ENCODE data around the gene CERS6.
"Not testable (repeated sequence)": the region's sequence is repeated elsewhere in the genome, so short reads cannot be mapped to it uniquely, and the experiment has no call there.

The CERS6 gene

GRCh38 chr2:168649105-168649504 is 193.0 kb downstream of the CERS6 start:
- DNase-seq: no peak

DNA sequence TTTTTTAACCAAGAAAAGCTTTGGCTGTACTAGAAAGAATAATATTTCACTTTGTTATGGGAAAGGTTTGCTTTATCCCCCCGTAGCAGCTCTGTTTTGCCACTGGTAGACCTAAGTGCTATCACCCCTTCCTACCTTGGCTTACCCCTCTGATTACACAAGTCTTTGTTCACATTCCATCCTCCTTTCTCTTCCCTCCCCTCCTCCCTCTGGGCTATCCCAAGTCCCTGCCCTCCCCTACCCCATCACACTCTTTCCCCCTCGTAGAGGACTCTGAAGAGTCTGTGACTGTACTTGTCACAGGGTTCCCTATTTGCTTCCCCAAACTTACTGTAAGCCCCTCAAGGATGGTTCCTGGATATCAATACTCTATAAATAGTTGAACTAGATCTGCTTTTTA is 193.5 kb downstream of the CERS6 start:
- DNase-seq: no peak

- no peak for DNase-seq
These were observed 194.1 kb downstream of the CERS6 start for GRCh38 chr2:168650139-168650538.

DNA sequence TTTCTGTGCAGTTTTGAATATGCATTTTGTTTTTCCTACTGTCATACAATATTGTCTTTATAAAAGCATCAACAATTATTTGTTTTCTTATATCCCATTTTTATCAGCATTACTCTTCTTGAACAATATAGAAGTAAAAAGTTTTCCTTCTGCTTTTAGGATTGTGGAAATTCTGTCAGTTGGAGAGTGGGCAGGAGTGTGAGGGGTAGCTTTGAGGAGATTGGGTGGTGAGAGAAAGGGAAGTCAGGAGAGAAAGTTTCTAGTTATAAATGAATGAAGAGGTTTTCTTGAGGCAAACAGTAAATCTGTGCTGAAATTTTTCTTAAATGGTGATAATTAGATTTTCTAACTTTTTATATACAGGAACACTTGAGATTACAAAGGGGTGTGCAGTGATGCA is 194.7 kb downstream of the CERS6 start:
- no peak for DNase-seq

DNA sequence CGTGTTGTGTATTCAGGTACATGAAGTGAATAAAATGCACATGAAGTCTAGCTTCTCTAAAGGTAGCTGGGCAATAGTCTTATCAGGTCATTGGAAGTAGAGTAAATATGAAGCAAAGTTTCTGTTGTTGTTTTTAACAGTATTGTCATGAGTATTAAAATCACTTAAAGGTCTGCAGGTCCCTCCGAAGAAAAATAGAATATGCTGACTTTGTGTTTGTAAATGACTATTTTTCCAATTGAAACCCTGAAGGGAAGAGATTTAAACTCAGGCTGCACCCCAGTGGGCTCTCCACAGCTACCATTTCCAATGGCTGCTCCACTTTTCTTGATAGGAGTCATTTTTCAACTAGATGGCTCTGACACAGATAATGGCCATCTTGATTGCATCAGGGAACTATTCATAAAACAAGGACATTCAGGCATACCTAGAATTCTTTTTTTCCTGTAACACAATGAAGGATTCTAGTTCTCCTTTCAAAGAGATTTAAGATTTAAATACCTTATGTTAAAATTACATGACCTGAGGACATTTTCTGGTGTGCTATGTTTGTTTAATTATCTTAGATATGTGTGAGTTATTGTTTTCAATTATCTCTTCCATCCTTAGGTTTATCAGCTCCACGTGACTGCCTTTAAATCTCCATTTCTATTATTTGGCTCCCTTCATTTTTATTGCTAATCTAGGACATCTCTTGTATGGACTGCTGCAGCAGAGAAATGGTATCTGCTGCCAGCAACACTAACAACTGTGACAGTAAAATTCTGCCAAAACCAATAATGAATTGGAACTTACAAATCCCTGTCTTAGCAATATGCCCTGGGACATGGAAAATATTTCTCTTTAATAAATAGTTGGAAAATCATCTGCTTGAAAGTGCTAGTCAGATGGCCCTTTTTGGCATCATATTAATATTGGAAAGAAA is 197.2 kb downstream of the CERS6 start:
- no peak for DNase-seq

GRCh38 chr2:168654705-168655104 is 198.6 kb downstream of the CERS6 start:
- DNase-seq: no peak

DNA sequence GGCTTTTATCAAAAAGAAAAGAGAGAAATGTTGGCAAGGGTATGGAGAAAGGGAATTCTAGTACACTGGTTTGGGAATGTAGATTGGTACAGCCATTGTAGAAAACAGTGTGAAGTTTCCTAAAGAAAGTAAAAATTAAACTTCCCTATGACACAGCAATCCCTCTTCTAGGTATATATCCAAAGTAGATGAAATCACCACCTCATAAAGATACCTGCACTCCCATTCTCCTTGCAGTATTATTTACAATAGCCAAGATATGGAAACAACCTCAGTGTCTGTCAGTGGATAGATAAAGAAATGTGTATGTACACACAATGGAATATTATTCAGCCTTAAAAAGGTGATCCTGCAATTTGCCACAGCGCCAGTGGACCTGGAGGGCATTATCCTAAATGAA is 199.1 kb downstream of the CERS6 start:
- no peak for DNase-seq

- DNase-seq: not testable (repeated sequence)
These were observed 201.3 kb downstream of the CERS6 start for GRCh38 chr2:168657378-168657777.

DNA sequence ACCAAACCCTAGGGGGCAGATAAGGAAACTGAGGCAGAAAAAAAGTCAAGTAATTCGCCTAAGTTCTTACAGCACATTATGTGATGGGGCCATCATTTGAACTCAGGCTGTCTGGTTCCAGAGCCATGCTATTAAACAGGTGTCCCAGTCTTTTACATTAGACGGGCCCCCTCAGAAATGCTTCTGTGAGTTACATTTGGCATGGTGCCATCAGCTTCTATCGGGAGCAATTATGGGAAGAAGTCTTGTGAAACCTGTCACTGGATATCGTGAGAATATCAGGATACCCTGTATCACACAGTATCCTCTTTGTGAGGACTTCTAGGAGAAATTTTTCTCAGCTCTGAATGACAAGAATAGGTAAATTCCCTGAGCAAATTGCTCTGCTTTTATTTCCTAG is 202.6 kb downstream of the CERS6 start:
- no peak for DNase-seq

- DNase-seq: no peak
These were observed 205.1 kb downstream of the CERS6 start for GRCh38 chr2:168660870-168661862.

DNA sequence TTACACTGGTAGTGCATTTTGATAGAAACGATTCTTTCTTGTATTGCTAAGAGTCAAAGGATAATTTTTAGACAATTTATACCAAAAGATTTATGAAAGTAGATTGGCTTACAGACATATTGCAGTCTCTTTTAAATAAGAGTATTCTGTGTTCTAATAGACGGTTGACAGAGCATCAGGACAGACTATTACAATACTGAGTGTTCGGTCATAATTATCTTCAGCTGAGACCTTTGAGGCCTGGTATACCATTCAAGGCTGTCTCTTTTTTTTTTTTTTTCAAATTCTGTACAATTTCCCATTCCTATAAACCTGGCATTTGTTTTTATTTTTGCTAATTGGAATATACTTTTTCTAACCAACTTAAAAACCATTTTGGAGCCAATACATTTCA is 205.8 kb downstream of the CERS6 start:
- no peak for DNase-seq

DNA sequence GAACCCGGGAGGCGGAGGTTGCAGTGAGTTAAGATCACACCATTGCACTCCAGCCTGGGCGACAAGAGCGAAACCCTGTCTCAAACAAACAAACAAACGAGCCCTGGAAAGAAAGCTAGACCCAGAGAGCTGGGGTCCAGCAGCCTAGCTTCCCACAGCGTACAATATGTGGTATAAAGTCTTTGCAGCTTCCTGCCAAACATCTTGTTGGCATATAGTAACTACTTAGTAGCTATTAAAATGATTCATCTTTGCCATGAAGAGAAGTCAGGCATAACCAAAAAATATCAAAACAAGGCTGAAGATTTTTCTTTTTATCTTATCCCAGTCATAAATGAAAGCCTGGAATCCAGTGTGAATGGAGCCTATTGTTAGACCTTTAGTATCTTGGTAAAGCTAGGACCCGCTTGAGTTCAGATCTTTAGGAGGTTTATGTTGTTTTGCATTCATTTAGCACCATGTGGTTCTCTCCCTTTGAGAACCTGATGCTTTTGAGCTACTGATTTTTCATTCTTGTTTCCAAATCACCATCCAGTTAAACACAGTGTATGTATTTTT is 206.7 kb downstream of the CERS6 start:
- DNase-seq: no peak

DNA sequence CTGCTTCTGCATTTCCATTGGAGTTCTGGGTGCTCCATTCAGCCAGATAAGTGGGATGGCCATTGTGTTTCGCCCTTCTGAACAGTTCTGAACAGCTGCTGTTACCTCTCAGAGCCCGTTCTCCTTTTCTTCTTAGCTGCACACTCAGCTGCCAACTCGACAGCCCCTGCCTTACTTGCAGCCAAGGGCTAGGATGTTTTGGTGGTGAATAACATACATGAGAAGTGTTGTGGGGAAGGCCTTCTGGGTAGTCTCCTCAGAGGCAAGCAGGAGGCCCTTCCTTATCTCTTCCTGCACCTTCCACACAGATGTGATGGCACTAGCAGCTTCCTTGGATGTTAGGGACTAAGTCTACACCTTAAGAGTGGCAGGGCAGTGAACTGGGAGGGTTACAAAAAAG is 207.9 kb downstream of the CERS6 start:
- DNase-seq: no peak

DNA sequence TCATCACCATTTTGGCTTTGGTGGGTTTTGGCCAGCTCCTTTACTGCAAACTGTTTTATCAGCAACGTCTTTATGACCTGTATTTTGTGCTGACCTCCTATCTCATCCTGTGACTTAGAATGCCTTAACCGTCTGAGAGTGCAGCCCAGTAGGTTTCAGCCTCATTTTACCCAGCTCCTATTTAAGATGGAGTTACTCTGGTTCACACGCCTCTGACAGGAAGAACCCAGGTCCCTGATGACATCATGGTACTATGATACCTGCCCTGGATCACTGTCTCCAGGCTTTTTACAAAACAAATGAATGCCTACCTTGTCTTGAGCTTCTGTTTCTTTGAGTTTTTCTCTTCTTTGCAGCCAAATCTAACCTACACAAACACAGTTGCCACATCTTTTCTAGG is 208.6 kb downstream of the CERS6 start:
- DNase-seq: not testable (repeated sequence)

DNA sequence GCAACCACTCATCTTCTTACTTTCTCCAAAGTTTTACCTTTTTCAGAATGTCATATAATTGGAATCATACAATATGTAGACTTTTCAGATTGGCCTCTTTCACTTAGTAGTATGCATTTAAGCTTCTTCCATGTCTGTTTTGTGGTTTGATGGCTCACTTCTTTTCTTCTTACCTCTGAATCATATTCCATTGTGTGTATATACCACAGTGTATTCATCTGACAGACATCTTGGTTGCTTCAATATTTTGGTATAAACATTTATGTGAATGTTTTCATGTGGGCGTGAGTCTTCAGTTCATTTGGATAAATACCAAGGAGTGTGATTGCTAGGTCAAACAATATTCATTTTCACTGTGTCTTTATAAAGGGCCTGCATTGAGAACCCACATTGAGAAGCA is 210.3 kb downstream of the CERS6 start:
- DNase-seq: no peak

DNA sequence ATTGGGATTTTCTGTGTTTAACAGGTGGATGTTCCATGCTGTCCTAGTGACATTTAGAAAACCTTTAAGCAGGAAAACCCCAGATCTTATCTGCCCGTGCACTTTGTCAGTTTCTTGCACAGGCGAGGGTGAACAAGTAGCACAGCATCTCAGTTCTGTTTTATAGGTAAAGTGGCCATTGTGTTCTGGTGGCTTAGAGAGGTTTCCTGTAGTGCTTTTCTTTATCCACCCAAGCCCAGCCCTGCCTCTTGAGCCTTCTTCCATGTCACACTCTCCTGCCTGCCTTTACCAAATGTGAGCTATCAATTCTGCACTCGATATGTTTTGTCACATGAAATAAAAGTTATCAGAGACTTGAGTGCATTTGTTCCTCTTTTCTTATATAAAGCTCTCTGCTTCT is 211.1 kb downstream of the CERS6 start:
- no peak for DNase-seq

GRCh38 chr2:168669151-168669550 is 213.1 kb downstream of the CERS6 start:
- DNase-seq: no peak

GRCh38 chr2:168670478-168670877 is 214.4 kb downstream of the CERS6 start:
- DNase-seq: no peak

DNA sequence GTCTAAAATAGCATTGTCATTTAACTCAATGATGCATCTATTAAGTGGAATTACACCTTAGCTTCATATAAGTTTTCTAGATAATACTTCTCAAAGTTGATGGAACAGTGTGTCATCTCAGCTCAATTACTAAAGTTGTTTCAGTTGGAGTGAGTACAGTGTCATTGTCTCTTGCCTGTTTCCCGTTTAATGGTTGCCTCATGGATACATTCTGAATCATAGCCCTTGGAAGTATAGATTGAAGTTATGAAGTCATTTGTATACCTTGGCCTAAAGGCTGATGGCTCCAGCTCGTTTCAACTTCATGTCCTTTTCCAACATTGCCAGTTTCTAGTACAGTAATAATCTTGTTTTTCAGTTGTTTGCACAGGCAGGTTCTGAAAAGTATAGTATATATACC is 215.9 kb downstream of the CERS6 start:
- no peak for DNase-seq

DNA sequence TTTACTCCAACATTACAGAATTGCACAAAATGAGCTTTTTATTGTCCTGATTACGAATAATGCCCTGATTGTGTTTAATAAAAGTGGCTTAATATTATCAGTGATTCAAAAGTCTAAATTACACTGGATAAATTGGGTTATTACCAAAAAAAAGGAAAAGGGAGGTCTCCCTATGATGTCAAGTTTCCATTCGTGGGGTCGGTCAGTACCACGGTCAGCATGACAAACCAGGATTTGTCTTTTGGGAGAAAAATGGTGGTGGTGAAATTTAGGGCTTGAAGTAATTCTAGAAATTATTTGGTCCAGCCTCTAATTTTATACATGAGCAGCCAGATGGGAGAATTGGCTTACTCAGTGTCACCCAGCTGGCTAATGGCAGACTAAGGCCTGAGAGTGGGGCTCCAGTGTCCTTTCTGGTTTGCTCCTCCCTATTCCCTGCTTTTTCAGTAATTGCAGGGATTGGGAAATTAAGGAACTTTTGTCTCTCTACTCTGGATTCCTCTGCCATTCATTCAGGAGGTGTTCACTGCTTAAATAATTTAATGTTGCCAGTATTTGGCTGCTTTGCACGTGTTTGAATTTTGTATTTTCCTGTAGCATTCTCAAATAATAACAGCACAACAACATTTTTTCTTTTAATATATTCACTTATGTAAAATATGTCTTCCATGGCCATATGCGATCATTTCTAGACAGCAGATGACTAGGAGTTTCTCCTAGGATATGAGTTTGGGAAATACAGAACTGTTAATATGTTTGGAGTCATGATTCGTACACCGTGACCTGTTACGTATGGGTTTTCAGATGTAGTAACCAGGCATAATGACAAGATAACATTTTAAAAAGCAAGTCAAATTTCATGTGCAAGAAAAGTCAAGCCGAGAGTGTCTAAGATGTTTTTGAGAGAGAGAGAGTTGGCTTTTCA is 217.5 kb downstream of the CERS6 start:
- DNase-seq: no peak

DNA sequence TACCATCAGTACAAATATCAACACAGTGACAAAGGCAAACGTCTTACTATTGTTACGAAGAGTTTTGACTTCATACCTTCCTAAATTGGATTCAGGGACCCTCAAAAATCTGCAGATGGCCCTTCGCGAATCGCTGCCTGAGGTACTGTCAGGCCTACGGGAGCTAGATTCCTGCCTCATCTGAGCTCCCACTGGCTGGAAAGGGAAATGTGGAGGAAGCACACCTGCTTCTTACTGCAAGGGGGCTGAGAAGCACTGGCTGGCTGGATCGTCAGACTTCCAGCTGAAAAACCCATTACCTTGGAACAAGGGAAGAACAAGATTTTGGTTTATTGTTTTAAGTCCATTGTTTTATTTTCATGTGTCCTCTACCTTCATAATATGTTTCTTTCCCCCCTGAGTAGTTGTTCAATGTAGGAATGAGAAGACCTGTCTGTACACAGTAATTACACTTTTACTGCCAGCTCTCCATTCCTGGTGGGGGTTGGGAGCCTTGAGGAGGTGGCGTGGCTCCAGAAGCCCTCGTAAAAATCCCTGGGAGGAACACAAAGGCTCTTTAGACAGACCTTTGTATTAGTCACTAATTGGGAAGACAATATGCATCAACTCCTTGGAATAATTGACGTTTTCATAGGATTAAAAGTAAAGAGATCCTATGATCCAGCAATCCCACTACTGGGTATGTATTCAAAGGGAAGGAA is 222.2 kb downstream of the CERS6 start:
- DNase-seq: no peak

- no peak for DNase-seq
These were observed 223.0 kb downstream of the CERS6 start for GRCh38 chr2:168679081-168679480.
